GM23248 (cell line): ENCODE data around the gene VPS13D.

Source experiments
- EZH2 ChIP-seq: fragments of 200-600 bp; sonication (generic); IDR thresholded peaks from 2 replicates; pipeline ENCODE4 v1.6.1; 2018; ENCODE audit warnings: antibody characterized with exemption, mild to moderate bottlenecking; ENCODE audit not compliant: insufficient read depth, poor library complexity, severe bottlenecking
- EZH2phosphoT487 ChIP-seq: fragments of 200-600 bp; sonication (generic); IDR thresholded peaks from 2 replicates; pipeline ENCODE4 v1.6.1; 2018; ENCODE audit warnings: antibody characterized with exemption, moderate library complexity, mild to moderate bottlenecking, low read depth; ENCODE audit not compliant: insufficient read depth

- TF ChIP-seq EZH2: no peak
- no peak for TF ChIP-seq EZH2phosphoT487
Measured at GRCh38 chr1:12305377-12305776, 75.5 kb downstream of the VPS13D start.
